GM12891 (cell line): ENCODE measurements around the gene TRRAP.

ENCODE experiments used
- DNase-seq: peaks from one replicate; pipeline ENCODE4 v3.0.0; 2011; ENCODE audit warnings: low spot score; ENCODE audit not compliant: insufficient read length
- FAIRE-seq: peaks from 2 replicates; lab custom pipeline; 2011; peaks lifted over from hg19 to GRCh38; lab: Jason Lieb, UNC
- PAX5 ChIP-seq: IDR thresholded peaks from 2 replicates; pipeline ENCODE4 v1.6.1; 2011; ENCODE audit warnings: low read length, moderate library complexity, mild to moderate bottlenecking; ENCODE audit not compliant: insufficient read depth, severe bottlenecking
- POLR2A ChIP-seq: IDR thresholded peaks from 2 replicates; pipeline ENCODE4 v1.6.1; 2011; ENCODE audit warnings: low read depth, low read length, control low read depth
- POLR2AphosphoS5 ChIP-seq: IDR thresholded peaks from 2 replicates; pipeline ENCODE4 v1.6.1; 2011; ENCODE audit warnings: low read depth, low read length, control low read depth
- POU2F2 ChIP-seq: IDR thresholded peaks from 2 replicates; pipeline ENCODE4 v1.6.1; 2011; ENCODE audit warnings: low read depth, mild to moderate bottlenecking, control low read depth, low read length, moderate library complexity
- SPI1 ChIP-seq: IDR thresholded peaks from 2 replicates; pipeline ENCODE4 v1.6.1; 2011; ENCODE audit warnings: low read depth, low read length, control low read depth
- TAF1 ChIP-seq: IDR thresholded peaks from 2 replicates; pipeline ENCODE4 v1.6.1; 2011; ENCODE audit warnings: low read depth, low read length, control low read depth

TRRAP gene

DNA sequence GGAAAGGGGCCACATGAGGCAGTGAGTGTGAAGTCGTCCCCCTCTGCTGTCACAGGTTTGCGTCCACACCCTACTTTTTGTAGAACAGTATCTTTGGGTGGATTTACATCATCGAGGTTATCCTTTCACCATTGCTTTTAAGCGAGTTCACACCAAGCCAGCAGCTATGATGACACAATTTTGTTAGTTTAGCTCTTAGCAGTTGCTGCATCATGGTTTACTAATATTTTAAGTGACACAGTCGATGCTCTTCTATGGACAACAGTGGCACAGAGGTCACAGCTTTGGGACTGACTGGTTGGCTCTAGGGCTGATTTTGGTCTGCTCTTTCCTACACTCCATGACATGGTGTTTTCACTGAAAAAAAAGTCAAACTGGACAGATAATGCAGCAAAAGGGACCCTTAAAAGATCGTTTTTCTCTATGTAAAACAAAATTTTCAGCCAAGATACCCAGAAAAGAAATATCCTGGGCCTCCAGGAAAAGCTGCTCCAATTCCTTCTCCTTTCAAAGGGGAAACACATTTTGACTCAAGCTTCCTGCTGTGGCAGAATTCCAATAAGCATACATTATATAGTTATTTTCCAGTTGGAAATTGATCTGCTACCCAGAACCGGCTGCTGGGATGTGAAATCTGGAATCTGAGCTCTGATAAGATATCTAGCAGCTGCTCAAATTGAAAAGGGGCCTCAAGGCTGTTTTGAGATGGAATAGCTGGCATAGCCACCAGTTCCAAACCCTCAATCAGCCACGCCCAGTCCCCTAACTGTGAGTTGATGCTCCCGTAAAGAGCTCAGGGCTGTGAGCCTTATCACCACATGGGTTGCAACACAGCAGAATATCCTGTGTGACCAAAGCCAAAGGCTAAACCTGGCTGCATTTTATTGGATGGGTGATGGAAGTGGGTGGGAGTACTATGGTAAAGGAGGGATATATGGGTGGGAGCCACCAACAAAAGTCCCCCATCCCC, 151.4 kb downstream of the TRRAP start:
- FAIRE-seq = no peak
- TF ChIP-seq POU2F2 = no peak
- no peak for TF ChIP-seq POLR2AphosphoS5
- no peak for TF ChIP-seq TAF1
- no peak for TF ChIP-seq SPI1
- no peak for TF ChIP-seq POLR2A
- no peak for TF ChIP-seq PAX5
- no peak for DNase-seq

DNA sequence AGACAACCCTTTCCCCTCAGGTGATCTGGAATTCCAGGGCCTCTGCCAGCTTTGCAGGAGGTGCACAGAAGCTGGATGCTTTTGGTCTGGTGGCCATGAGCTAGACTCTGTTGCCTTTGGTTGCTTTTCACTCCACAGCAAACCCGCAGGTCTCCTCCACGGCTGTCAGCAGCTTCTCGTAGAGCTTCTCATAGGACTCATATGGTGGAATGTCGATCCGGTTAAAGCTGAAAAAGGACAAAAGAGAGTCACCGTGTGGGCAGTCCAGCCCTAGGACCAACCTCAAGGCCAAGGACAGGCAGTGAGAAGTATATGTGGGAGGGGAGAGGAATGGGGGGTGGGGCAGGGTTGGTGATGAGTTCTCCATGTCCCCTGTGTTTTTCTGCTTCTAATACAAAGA, 152.1 kb downstream of the TRRAP start:
- DNase-seq (no peak), FAIRE-seq (no peak)
- TF ChIP-seq POLR2A (no peak), SPI1 (no peak), TAF1 (no peak), POLR2AphosphoS5 (no peak), POU2F2 (no peak), PAX5 (no peak)

- DNase-seq = no peak
- FAIRE-seq = no peak
- TF ChIP-seq SPI1 (no peak), TAF1 (no peak), POLR2AphosphoS5 (no peak), PAX5 (no peak), POLR2A (no peak), POU2F2 (no peak)
These were observed 152.6 kb downstream of the TRRAP start for GRCh38 chr7:99030951-99031350.

- DNase-seq = no peak
- TF ChIP-seq POLR2AphosphoS5 (no peak), PAX5 (no peak), POU2F2 (no peak), SPI1 (no peak), TAF1 (no peak), POLR2A (no peak)
- no peak for FAIRE-seq
These were observed 153.2 kb downstream of the TRRAP start for GRCh38 chr7:99031496-99031895.

DNA sequence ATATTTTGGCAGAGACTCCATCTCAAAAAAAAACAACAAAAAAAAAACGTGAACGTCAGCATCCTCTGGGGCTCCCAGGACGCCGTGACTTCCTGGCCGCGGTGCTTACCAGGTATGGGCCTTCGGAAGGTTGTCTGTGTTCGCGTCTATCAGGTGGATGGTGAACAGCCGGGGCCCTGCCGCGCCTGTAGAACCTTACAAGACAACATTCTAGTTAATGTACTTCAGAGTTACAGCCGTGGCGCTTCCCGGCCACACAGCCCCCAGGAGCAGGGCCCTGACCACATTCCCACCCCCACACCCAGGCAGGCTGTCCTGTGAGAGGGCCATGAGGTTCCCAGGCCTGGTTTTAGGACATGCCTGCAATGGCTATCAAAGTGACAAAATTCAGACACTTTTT, 154.6 kb downstream of the TRRAP start:
- TF ChIP-seq PAX5 = no peak
- TF ChIP-seq POU2F2 = no peak
- no peak for TF ChIP-seq SPI1
- no peak for TF ChIP-seq TAF1
- no peak for TF ChIP-seq POLR2A
- no peak for TF ChIP-seq POLR2AphosphoS5

DNA sequence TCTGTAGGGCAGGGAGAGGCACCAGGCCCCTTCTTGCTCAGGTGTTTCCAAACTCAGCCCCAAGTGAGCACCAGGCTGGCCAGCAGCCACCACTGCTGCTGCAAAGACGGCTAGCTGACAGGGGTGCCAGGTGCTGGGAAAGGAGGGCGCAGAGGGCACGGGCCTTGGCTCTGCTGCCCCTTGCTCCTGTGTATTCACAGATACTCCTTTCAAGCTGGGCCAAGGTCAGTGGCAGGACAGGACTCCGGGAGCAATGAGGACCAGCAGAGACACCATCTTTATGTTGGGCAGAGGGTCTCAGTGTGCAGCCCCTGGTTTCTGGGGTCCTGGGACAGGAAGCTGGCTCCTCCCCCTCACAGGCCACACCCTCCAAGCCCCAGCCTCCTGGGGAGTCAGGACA, 155.4 kb downstream of the TRRAP start:
- TF ChIP-seq TAF1 (no peak), POU2F2 (no peak), POLR2A (no peak; the same call in 1 of the 2 replicates), POLR2AphosphoS5 (no peak), PAX5 (no peak)
- DNase-seq = no peak
- no peak for FAIRE-seq

More for the DNA sequence above, 154.6 kb downstream of the TRRAP start:
- no peak for FAIRE-seq
- DNase-seq = no peak

- no peak for FAIRE-seq
- DNase-seq = no peak
- TF ChIP-seq SPI1 (no peak), PAX5 (no peak), TAF1 (no peak), POLR2A (no peak), POU2F2 (no peak), POLR2AphosphoS5 (no peak)
These were observed 156.8 kb downstream of the TRRAP start for GRCh38 chr7:99034932-99035722.

- FAIRE-seq = no peak
- no peak for DNase-seq
- TF ChIP-seq POLR2A (no peak), POU2F2 (no peak), PAX5 (no peak), POLR2AphosphoS5 (no peak), SPI1 (no peak), TAF1 (no peak)
These were observed 157.6 kb downstream of the TRRAP start for GRCh38 chr7:99035723-99036545.
